ENCODE data around the gene OTULINL.

The OTULINL gene

GRCh38 chr5:14617441-14617840 lies 35.8 kb downstream of the OTULINL start:
- H3K27ac ChIP-seq, result no peak overlapping the region

GRCh38 chr5:14627270-14627669 lies 45.7 kb downstream of the OTULINL start:
- no peak for DNase-seq
- Histone ChIP-seq H3K9me3 (no peaks in the 10 kb centered on the region), H3K36me3 (no peaks in the 10 kb centered on the region), H3K27me3 (no peaks in the 10 kb centered on the region), H3K4me3 (no peak overlapping the region), H3K27ac (no peak overlapping the region), H3K4me1 (no peaks in the 10 kb centered on the region)
- intact Hi-C loops (cut with DNase I; ENCODE audit: low total_unique reads), result no loop called here
- TF ChIP-seq CTCF (IDR thresholded peaks at IDR 0.05), result no peak

More at GRCh38 chr5:14617441-14617840, 35.8 kb downstream of the OTULINL start:
- DNase-seq, result no peak
- intact Hi-C loops (cut with DNase I; ENCODE audit: low total_unique reads), result no loop called here
- peaks cover 0 to 5% (median 0%) of the 10 kb centered on the region in 3 donors for H3K9me3 ChIP-seq
- H3K36me3 ChIP-seq, result no peaks in the 10 kb centered on the region
- H3K27me3 ChIP-seq, result no peaks in the 10 kb centered on the region
- no peaks in the 10 kb centered on the region for H3K4me1 ChIP-seq
- no peak overlapping the region for H3K4me3 ChIP-seq
- no peak for TF ChIP-seq CTCF (IDR thresholded peaks at IDR 0.05)

- no peak for TF ChIP-seq CTCF (IDR thresholded peaks at IDR 0.05)
- Histone ChIP-seq H3K36me3 (no peaks in the 10 kb centered on the region), H3K4me1 (no peaks in the 10 kb centered on the region), H3K27ac (no peak overlapping the region), H3K9me3 (no peaks in the 10 kb centered on the region), H3K27me3 (no peaks in the 10 kb centered on the region), H3K4me3 (no peak overlapping the region)
- no peak for DNase-seq
- intact Hi-C loops (cut with DNase I; ENCODE audit: low total_unique reads), result no loop called here
Observed at GRCh38 chr5:14628346-14628745, 46.8 kb downstream of the OTULINL start.

- no peak for DNase-seq
- no peak overlapping the region for H3K4me3 ChIP-seq
- no peaks in the 10 kb centered on the region for H3K4me1 ChIP-seq
- no peaks in the 10 kb centered on the region for H3K9me3 ChIP-seq
- no peak overlapping the region for H3K27ac ChIP-seq
- no peaks in the 10 kb centered on the region for H3K36me3 ChIP-seq
- H3K27me3 ChIP-seq, result no peaks in the 10 kb centered on the region
- TF ChIP-seq CTCF (IDR thresholded peaks at IDR 0.05), result no peak
- intact Hi-C loops (cut with DNase I; ENCODE audit: low total_unique reads), result no loop called here
Observed at GRCh38 chr5:14630671-14631070, 49.1 kb downstream of the OTULINL start.

DNA sequence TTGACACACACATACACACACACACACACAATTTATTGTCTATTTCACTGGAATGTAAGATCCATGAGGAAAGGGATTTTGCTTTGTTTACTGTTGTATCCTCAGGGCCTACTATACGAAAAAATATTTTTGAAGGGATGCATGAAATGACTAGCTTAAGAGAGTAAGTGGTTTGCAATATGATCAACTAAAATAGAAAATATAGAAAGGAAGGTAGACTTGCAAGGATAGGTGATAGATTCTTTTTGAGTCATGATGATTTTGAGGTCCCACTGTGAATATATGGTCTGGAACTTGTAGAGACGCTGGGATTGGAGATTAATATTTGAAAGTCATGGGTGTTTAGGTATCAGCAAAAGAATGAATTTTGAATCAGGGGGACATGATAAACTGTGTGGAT lies 54.1 kb downstream of the OTULINL start:
- no peak overlapping the region for H3K4me3 ChIP-seq
- no peaks in the 10 kb centered on the region for H3K4me1 ChIP-seq
- no peak for DNase-seq
- no peak for TF ChIP-seq CTCF (IDR thresholded peaks at IDR 0.05)
- no peaks in the 10 kb centered on the region for H3K9me3 ChIP-seq
- no peaks in the 10 kb centered on the region for H3K27me3 ChIP-seq
- intact Hi-C loops (cut with DNase I; ENCODE audit: low total_unique reads), result no loop called here
- no peak overlapping the region for H3K27ac ChIP-seq
- H3K36me3 ChIP-seq, result no peaks in the 10 kb centered on the region

DNA sequence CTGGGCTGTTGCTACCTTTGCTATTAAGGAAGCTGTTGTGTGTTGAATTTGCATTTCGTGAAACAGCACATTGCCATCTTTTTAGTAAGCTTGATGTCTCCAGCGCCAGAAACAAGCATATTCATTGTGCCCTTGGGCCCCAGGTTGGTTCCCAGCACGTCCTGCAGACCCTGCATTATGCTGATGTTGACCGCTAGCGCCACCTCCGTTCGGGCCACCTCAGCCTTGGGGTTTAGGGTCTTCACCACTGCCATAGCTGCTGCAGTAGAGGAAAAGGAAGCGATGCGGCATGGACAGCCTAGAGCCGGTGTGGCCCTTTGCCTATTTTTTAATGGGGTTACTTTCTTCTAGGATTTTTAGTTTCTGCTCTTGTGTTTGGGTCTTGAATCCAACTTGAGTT lies 59.2 kb downstream of the OTULINL start:
- no peaks in the 10 kb centered on the region for H3K9me3 ChIP-seq
- intact Hi-C loops (cut with DNase I; ENCODE audit: low total_unique reads), result loop anchor here (10.0 kb wide), 2 partner anchors 236 to 656 kb away; no protein-coding TSS in a partner anchor
- H3K36me3 ChIP-seq, result no peaks in the 10 kb centered on the region
- no peak for TF ChIP-seq CTCF (IDR thresholded peaks at IDR 0.05)
- no peak overlapping the region for H3K4me3 ChIP-seq
- DNase-seq, result no peak
- H3K27me3 ChIP-seq, result peaks cover 0 to 14% of the 10 kb centered on the region in 2 donors
- H3K27ac ChIP-seq, result no peak overlapping the region
- H3K4me1 ChIP-seq, result no peaks in the 10 kb centered on the region
